ENCODE measurements around the gene NEDD4L. TPM values are rescaled to one million over a fixed set of nuclear protein-coding genes. Genes with fewer than 3 reads are reported as not detected.

Gene NEDD4L
- total RNA-seq, 1 experiment from 2014 or later, result 108 TPM

DNA sequence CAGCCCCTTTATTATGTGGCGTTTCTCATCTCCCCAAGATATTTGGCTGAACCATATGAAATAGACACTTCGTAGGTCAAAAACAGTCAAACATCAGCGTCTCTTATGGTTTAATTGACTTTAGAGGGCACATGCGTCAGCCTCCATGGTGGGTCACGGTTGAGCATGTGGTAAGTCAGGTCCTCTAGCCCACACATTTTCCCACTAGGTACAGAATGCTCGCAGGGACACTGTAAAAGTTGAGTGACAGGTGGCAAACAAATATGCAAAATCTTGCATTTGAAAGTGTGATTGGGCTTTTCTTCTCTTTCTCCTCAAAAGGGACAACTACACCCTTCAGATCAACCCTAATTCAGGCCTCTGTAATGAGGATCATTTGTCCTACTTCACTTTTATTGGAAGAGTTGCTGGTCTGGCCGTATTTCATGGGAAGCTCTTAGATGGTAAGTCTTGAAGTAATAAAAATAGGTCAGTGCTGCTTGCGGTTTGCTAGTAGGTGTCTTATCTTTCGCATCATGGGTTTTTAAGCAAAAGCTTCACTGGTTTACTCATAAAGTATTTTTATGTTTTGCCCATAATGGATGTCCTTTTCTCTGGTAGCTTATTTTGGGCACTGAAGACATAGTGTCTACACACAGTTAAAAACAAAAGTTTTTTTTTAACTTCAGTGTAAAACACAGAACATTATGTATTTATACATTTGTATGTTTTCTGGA is 323.6 kb downstream of the NEDD4L start:
- CTCF ChIA-PET, result interaction anchor here (1.6 kb wide), 1 partner anchor 128 kb away, joined by 6 read pairs; no protein-coding TSS in a partner anchor
- TF ChIP-seq CTCF (IDR thresholded peaks at IDR 0.05; ENCODE audit: unreplicated experiment), result no peak
- H3K36me3 Mint-ChIP-seq (ENCODE audit: insufficient read depth, unreplicated experiment), result peaks cover 79% of the 10 kb centered on the region
- H3K4me3 Mint-ChIP-seq (ENCODE audit: unreplicated experiment), result no peak overlapping the region
- POLR2A ChIA-PET, result interaction anchor here (0.7 kb wide), 1 partner anchor 343 kb away, joined by 3 read pairs; no protein-coding TSS in a partner anchor
- intact Hi-C loops (cut with micrococcal nuclease), result no loop called here
- H3K27ac Mint-ChIP-seq (ENCODE audit: low read depth, unreplicated experiment), result no peak overlapping the region
- H3K4me1 Mint-ChIP-seq (ENCODE audit: insufficient read depth, unreplicated experiment), result peaks cover 24% of the 10 kb centered on the region
- no peaks in the 10 kb centered on the region for H3K27me3 Mint-ChIP-seq (ENCODE audit: insufficient read depth, unreplicated experiment)
- no peaks in the 10 kb centered on the region for H3K9me3 Mint-ChIP-seq (ENCODE audit: unreplicated experiment)
- DNase-seq (ENCODE audit: unreplicated experiment), result no peak
- BruUV-seq (replicated peaks), result no TSS peak

- Mint-ChIP-seq H3K4me3 (ENCODE audit: unreplicated experiment) (no peak overlapping the region), H3K27me3 (ENCODE audit: insufficient read depth, unreplicated experiment) (no peaks in the 10 kb centered on the region), H3K27ac (ENCODE audit: low read depth, unreplicated experiment) (peak overlapping the region; percentile 20), H3K9me3 (ENCODE audit: unreplicated experiment) (no peaks in the 10 kb centered on the region), H3K36me3 (ENCODE audit: insufficient read depth, unreplicated experiment) (peaks cover 87% of the 10 kb centered on the region), H3K4me1 (ENCODE audit: insufficient read depth, unreplicated experiment) (peaks cover 6% of the 10 kb centered on the region)
- BruUV-seq (replicated peaks), result no TSS peak
- intact Hi-C loops (cut with micrococcal nuclease), result no loop called here
- ChIA-PET POLR2A (interaction anchor here (2.8 kb wide), 1 partner anchor 9 kb away, joined by 8 read pairs; no protein-coding TSS in a partner anchor), CTCF (no interaction called here)
- no peak for DNase-seq (ENCODE audit: unreplicated experiment)
- no peak for TF ChIP-seq CTCF (IDR thresholded peaks at IDR 0.05; ENCODE audit: unreplicated experiment)
Observed at GRCh38 chr18:58369616-58370015, 325.6 kb downstream of the NEDD4L start.

DNA sequence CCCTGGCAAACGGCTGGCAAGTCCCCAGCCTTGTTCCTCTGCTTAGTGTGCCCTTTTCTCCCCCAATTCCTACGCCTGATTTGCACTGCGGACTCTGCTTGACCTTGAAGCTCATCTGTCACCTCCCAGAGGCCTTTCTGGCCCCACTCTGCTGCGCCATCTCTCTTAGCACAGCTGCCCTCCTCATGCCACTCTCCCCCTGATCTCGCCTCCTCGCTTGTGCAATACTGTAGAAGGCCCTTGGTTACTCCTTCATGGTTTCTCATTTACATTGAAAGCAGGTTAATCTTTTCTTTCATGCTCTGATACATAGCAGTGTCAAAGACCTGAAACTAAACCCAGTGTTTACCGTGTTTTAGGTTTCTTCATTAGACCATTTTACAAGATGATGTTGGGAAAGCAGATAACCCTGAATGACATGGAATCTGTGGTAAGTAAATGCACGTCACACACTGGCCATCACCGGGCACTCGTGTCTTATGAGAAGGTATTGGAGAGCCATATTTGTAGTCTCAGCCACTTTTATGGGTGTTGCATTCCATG is 326.1 kb downstream of the NEDD4L start:
- Mint-ChIP-seq H3K27ac (ENCODE audit: low read depth, unreplicated experiment) (peak overlapping the region; percentile 20), H3K36me3 (ENCODE audit: insufficient read depth, unreplicated experiment) (peaks cover 91% of the 10 kb centered on the region), H3K4me1 (ENCODE audit: insufficient read depth, unreplicated experiment) (peaks cover 1% of the 10 kb centered on the region), H3K9me3 (ENCODE audit: unreplicated experiment) (no peaks in the 10 kb centered on the region), H3K4me3 (ENCODE audit: unreplicated experiment) (no peak overlapping the region), H3K27me3 (ENCODE audit: insufficient read depth, unreplicated experiment) (no peaks in the 10 kb centered on the region)
- TF ChIP-seq CTCF (IDR thresholded peaks at IDR 0.05; ENCODE audit: unreplicated experiment), result no peak
- intact Hi-C loops (cut with micrococcal nuclease), result no loop called here
- BruUV-seq (replicated peaks), result no TSS peak
- no peak for DNase-seq (ENCODE audit: unreplicated experiment)
- POLR2A ChIA-PET, result interaction anchor here (2.8 kb wide), 1 partner anchor 10 kb away, joined by 8 read pairs; no protein-coding TSS in a partner anchor
- CTCF ChIA-PET, result no interaction called here

DNA sequence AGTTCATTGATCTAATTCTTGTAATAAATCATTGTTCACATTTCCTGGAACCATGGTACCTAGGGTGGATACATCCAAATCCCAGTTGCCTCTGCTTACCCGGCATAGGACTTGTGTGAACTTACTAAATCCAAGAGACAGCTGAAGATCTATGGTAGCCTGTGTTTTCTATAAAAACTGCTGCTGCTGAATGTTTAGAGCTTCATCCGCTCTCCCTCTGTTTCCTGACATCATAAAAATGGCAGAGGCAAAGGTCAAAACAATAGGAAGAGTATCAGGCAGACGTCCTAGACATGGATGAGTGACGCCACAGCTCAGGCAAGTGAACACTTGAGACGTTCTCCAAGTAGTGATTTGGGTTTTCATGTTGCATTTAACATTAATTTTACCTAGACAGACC is 326.6 kb downstream of the NEDD4L start:
- Mint-ChIP-seq H3K4me1 (ENCODE audit: insufficient read depth, unreplicated experiment) (no peaks in the 10 kb centered on the region), H3K27ac (ENCODE audit: low read depth, unreplicated experiment) (no peak overlapping the region), H3K36me3 (ENCODE audit: insufficient read depth, unreplicated experiment) (peaks cover 91% of the 10 kb centered on the region), H3K27me3 (ENCODE audit: insufficient read depth, unreplicated experiment) (no peaks in the 10 kb centered on the region), H3K4me3 (ENCODE audit: unreplicated experiment) (no peak overlapping the region), H3K9me3 (ENCODE audit: unreplicated experiment) (no peaks in the 10 kb centered on the region)
- no TSS peak for BruUV-seq (replicated peaks)
- ChIA-PET CTCF (no interaction called here), POLR2A (interaction anchor here (2.8 kb wide), 1 partner anchor 10 kb away, joined by 8 read pairs; no protein-coding TSS in a partner anchor)
- intact Hi-C loops (cut with micrococcal nuclease), result no loop called here
- no peak for DNase-seq (ENCODE audit: unreplicated experiment)
- TF ChIP-seq CTCF (IDR thresholded peaks at IDR 0.05; ENCODE audit: unreplicated experiment), result no peak

All from MCF 10A (cell line).